ENCODE results near the gene DLD. TPM values are rescaled to one million over a fixed set of nuclear protein-coding genes. Genes with fewer than 3 reads are reported as not detected.
A peak's percentile ranks its signal among the peaks of the same experiment; 100 is the strongest.
"Not testable (repeated sequence)": the region's sequence is repeated elsewhere in the genome, so short reads cannot be mapped to it uniquely, and the experiment has no call there.

DLD gene, protein sequence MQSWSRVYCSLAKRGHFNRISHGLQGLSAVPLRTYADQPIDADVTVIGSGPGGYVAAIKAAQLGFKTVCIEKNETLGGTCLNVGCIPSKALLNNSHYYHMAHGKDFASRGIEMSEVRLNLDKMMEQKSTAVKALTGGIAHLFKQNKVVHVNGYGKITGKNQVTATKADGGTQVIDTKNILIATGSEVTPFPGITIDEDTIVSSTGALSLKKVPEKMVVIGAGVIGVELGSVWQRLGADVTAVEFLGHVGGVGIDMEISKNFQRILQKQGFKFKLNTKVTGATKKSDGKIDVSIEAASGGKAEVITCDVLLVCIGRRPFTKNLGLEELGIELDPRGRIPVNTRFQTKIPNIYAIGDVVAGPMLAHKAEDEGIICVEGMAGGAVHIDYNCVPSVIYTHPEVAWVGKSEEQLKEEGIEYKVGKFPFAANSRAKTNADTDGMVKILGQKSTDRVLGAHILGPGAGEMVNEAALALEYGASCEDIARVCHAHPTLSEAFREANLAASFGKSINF
- 103 TPM for polyA plus RNA-seq (2013)

DNA sequence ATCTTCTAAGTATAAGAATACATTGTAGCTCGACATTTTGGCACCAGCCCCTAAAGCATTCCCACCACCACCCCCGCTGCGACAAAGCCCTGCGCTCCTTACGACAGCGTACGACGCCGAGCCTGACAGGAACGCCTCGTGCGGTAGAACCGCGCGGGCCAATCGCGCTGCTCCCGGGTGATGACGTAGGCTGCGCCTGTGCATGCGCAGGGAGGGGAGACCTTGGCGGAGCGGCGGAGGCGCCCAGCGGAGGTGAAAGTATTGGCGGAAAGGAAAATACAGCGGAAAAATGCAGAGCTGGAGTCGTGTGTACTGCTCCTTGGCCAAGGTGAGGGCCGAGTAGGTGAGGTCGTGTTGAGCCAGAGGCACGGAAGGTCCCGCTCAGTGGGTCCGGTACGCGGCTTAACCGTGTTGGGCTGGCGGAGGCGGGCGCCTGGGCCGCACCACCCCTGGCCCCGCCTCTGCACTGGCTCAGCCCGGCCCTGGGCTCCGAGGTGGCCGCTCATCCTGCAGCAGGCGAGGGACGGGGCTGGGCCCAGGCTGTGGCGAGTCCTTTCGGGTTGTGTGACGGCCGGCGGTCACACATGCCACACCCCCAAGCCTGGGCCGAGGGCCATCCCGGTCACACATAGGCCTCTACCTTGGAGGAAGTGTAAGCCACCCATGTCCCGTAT lies at the start of gene DLD:
Gene DLD (plus strand): TSS at position 222 of the 674 bp plus-strand sequence. CDS start 68 bp downstream, at position 290.
- Histone ChIP-seq H3K27ac (ENCODE audit: insufficient read depth in 1 of 2, low read depth in 1 of 2, low read length in 2 of 2, poor library complexity in 1 of 2, severe bottlenecking in 2 of 2) (peak within 1 kb of the TSS; percentile 96 to 98), H3K4me1 (ENCODE audit: control extremely low read depth in 1 of 4, control insufficient read depth in 4 of 4, insufficient read depth in 4 of 4, low read length in 3 of 4) (peaks cover 13 to 32% (median 19%) of the 10 kb centered on the region in 4 experiments), H3K9me3 (ENCODE audit: control extremely low read depth in 1 of 5, control insufficient read depth in 4 of 5, insufficient read depth in 2 of 5, low read depth in 1 of 5, low read length in 4 of 5) (no peaks in the 10 kb centered on the region), H3K4me3 (ENCODE audit: control insufficient read depth in 1 of 7, extremely low read depth in 1 of 7, insufficient read depth in 4 of 7, low read depth in 2 of 7, low read length in 6 of 7) (peak within 1 kb of the TSS; percentile 37 to 96 (median 85)), H3K36me3 (ENCODE audit: control insufficient read depth in 4 of 4, insufficient read depth in 4 of 4, low read length in 3 of 4) (peaks cover 13 to 27% (median 20%) of the 10 kb centered on the region in 4 experiments), H3K27me3 (replicated peaks in 2 of 5; ENCODE audit: control insufficient read depth in 4 of 5, insufficient read depth in 5 of 5, low read length in 4 of 5) (no peaks in the 10 kb centered on the region)
- peak; percentile 93 to 97 (median 97) for DNase-seq
- ChIA-PET CTCF (interaction anchor here (1.2 to 5.1 kb wide), 3 partner anchors 9 to 19 kb away, joined by 3 to 54 read pairs (median 5); no protein-coding TSS in a partner anchor), POLR2A (interaction anchor here (0.7 to 1.3 kb wide), 4 partner anchors 9 to 148 kb away, joined by 3 to 5 read pairs (median 3); partner anchors contain the start of gene CBLL1)
- 0% methylated on average over 54 of the region's 55 CpGs for WGBS (ENCODE audit: insufficient coverage)

DNA sequence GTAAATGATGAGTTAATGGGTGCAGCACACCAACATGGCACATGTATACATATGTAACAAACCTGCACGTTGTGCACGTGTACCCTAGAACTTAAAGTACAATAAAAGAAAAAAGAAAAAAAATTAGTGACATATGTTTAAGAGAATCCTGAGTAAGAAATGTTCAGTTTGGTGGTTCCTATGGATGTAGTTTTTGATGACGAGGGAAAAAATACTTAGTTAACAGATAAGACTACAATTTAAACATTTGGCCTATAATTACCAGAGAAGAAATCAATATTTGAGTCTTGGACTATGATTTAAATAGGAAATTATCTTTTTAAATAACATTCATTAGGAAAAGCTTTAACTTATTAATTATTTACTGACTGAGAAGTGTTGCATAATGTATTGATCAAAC lies 48.8 kb upstream of the DLD start:
- H3K27me3 ChIP-seq (replicated peaks in 2 of 5; ENCODE audit: control insufficient read depth in 4 of 5, insufficient read depth in 5 of 5, low read length in 4 of 5): no peaks in the 10 kb centered on the region
- H3K4me3 ChIP-seq (ENCODE audit: control insufficient read depth in 1 of 7, extremely low read depth in 1 of 7, insufficient read depth in 4 of 7, low read depth in 2 of 7, low read length in 6 of 7): no peak overlapping the region
- H3K27ac ChIP-seq (ENCODE audit: insufficient read depth in 1 of 2, low read depth in 1 of 2, low read length in 2 of 2, poor library complexity in 1 of 2, severe bottlenecking in 2 of 2): no peak overlapping the region
- no peaks in the 10 kb centered on the region for H3K36me3 ChIP-seq (ENCODE audit: control insufficient read depth in 4 of 4, insufficient read depth in 4 of 4, low read length in 3 of 4)
- peaks cover 3 to 18% (median 12%) of the 10 kb centered on the region in 4 experiments for H3K4me1 ChIP-seq (ENCODE audit: control extremely low read depth in 1 of 4, control insufficient read depth in 4 of 4, insufficient read depth in 4 of 4, low read length in 3 of 4)
- ChIA-PET CTCF (no interaction called here), POLR2A (no interaction called here)
- whole genome bisulfite sequencing (ENCODE audit: insufficient coverage): no CpG with 5 or more reads among the region's 3 CpGs
- no peaks in the 10 kb centered on the region for H3K9me3 ChIP-seq (ENCODE audit: control extremely low read depth in 1 of 5, control insufficient read depth in 4 of 5, insufficient read depth in 2 of 5, low read depth in 1 of 5, low read length in 4 of 5)
- no peak for DNase-seq

DNA sequence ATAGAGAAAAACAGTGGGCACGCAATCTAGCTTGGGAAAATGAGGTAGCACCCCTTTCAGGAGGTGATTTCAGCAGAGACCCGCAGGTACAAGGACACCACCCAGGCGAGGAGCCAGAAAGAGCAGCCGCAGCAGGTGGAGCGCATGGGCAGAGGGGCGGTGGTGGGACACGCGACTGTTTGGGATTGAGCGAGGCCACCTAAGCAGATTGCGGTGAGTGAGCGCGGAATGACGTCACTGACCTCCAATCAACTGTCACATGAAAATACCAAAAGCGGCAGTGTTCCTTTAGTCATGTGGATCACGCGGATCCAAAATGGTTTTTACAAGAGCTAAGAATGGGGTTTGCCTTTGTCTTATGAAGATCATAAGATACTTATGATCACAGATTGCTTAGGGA lies 47.8 kb upstream of the DLD start:
- H3K36me3 ChIP-seq (ENCODE audit: control insufficient read depth in 4 of 4, insufficient read depth in 4 of 4, low read length in 3 of 4): no peaks in the 10 kb centered on the region
- CTCF ChIA-PET: no interaction called here

DNA sequence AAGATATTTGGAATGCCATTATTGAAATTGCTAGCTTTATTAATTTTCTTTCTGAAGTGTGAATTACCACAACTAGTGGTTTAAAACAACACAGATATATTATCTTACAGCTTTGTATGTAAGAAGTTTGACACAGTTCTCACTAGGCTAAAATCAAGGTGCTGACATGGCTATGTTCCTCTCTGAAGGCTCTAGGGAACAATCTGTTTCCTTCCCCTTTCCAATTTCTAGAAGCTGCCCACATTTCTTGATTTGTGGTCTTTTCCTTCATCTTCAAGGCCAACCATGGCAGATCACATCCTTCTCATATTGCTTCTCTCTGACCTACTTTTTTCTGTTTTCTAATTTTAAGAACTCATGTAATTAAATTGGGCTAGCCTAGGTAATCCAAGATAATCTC lies 44.7 kb upstream of the DLD start:
- Histone ChIP-seq H3K36me3 (ENCODE audit: control insufficient read depth in 4 of 4, insufficient read depth in 4 of 4, low read length in 3 of 4) (no peaks in the 10 kb centered on the region), H3K4me3 (ENCODE audit: control insufficient read depth in 1 of 7, extremely low read depth in 1 of 7, insufficient read depth in 4 of 7, low read depth in 2 of 7, low read length in 6 of 7) (no peak overlapping the region), H3K27me3 (replicated peaks in 2 of 5; ENCODE audit: control insufficient read depth in 4 of 5, insufficient read depth in 5 of 5, low read length in 4 of 5) (no peaks in the 10 kb centered on the region), H3K27ac (ENCODE audit: insufficient read depth in 1 of 2, low read depth in 1 of 2, low read length in 2 of 2, poor library complexity in 1 of 2, severe bottlenecking in 2 of 2) (no peak overlapping the region), H3K4me1 (ENCODE audit: control extremely low read depth in 1 of 4, control insufficient read depth in 4 of 4, insufficient read depth in 4 of 4, low read length in 3 of 4) (peaks cover 3 to 18% (median 14%) of the 10 kb centered on the region in 4 experiments), H3K9me3 (ENCODE audit: control extremely low read depth in 1 of 5, control insufficient read depth in 4 of 5, insufficient read depth in 2 of 5, low read depth in 1 of 5, low read length in 4 of 5) (no peaks in the 10 kb centered on the region)
- ChIA-PET CTCF (interaction anchor here (0.8 kb wide), 1 partner anchor 28 kb away, joined by 3 read pairs; no protein-coding TSS in a partner anchor), POLR2A (no interaction called here)
- DNase-seq: peak; percentile 48 to 92 (median 89)

More for the DNA sequence above, 47.8 kb upstream of the DLD start:
- H3K4me3 ChIP-seq (ENCODE audit: control insufficient read depth in 1 of 7, extremely low read depth in 1 of 7, insufficient read depth in 4 of 7, low read depth in 2 of 7, low read length in 6 of 7): no peak overlapping the region
- no peaks in the 10 kb centered on the region for H3K9me3 ChIP-seq (ENCODE audit: control extremely low read depth in 1 of 5, control insufficient read depth in 4 of 5, insufficient read depth in 2 of 5, low read depth in 1 of 5, low read length in 4 of 5)
- POLR2A ChIA-PET: no interaction called here
- DNase-seq: no peak
- no peaks in the 10 kb centered on the region for H3K27me3 ChIP-seq (replicated peaks in 2 of 5; ENCODE audit: control insufficient read depth in 4 of 5, insufficient read depth in 5 of 5, low read length in 4 of 5)
- peaks cover 3 to 18% (median 12%) of the 10 kb centered on the region in 4 experiments for H3K4me1 ChIP-seq (ENCODE audit: control extremely low read depth in 1 of 4, control insufficient read depth in 4 of 4, insufficient read depth in 4 of 4, low read length in 3 of 4)
- H3K27ac ChIP-seq (ENCODE audit: insufficient read depth in 1 of 2, low read depth in 1 of 2, low read length in 2 of 2, poor library complexity in 1 of 2, severe bottlenecking in 2 of 2): no peak overlapping the region
- 97% methylated on average over 11 of the region's 16 CpGs for WGBS (ENCODE audit: insufficient coverage)

DNA sequence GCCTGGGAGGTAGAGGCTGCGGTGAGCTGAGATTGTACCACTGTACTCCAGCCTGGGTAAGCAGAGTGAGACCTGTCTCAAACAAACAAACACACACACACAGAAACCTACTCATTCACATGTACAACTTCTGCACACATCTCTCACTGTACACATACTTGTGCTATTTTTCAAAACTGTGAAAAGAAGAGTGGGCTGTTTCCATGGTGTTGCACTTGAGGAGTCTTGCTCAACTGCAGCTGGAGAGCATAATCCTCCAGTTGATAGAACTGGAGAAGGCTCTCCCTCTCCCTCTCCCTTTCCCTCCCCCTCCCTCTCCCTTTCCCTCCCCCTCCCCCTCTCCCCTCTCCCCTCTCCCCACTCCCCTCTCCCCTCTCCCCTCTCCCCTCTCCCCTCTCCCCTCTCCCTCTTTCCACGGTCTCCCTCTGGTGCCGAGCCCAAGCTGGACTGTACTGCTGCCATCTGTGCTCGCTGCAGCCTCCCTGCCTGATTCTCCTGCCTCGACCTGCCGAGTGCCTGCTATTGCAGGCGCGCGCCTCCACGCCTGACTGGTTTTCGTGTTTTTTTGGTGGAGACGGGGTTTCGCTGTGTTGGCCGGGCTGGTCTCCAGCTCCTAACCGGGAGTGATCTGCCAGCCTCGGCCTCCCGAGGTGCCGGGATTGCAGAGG lies 43.7 kb upstream of the DLD start:
- 90% methylated on average over 8 of the region's 18 CpGs for WGBS (ENCODE audit: insufficient coverage)
- Histone ChIP-seq H3K4me1 (ENCODE audit: control extremely low read depth in 1 of 4, control insufficient read depth in 4 of 4, insufficient read depth in 4 of 4, low read length in 3 of 4) (peaks cover 3 to 18% (median 14%) of the 10 kb centered on the region in 4 experiments), H3K9me3 (ENCODE audit: control extremely low read depth in 1 of 5, control insufficient read depth in 4 of 5, insufficient read depth in 2 of 5, low read depth in 1 of 5, low read length in 4 of 5) (no peaks in the 10 kb centered on the region), H3K27ac (ENCODE audit: insufficient read depth in 1 of 2, low read depth in 1 of 2, low read length in 2 of 2, poor library complexity in 1 of 2, severe bottlenecking in 2 of 2) (no peak overlapping the region), H3K36me3 (ENCODE audit: control insufficient read depth in 4 of 4, insufficient read depth in 4 of 4, low read length in 3 of 4) (no peaks in the 10 kb centered on the region), H3K27me3 (replicated peaks in 2 of 5; ENCODE audit: control insufficient read depth in 4 of 5, insufficient read depth in 5 of 5, low read length in 4 of 5) (no peaks in the 10 kb centered on the region), H3K4me3 (ENCODE audit: control insufficient read depth in 1 of 7, extremely low read depth in 1 of 7, insufficient read depth in 4 of 7, low read depth in 2 of 7, low read length in 6 of 7) (no peak overlapping the region)
- DNase-seq: no peak
- ChIA-PET CTCF (no interaction called here), POLR2A (no interaction called here)

DNA sequence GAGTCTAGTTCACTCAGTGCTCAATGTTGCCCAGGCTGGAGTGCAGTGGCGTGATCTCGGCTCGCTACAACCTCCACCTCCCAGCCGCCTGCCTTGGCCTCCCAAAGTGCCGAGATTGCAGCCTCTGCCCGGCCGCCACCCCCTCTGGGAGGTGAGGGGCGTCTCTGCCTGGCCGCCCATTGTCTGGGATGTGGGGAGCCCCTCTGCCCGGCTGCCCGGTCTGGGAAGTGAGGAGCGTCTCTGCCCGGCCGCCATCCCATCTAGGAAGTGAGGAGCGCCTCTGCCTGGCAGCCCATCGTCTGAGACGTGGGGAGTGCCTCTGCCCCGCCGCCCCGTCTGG lies 43.2 kb upstream of the DLD start:
- DNase-seq; POLR2A ChIA-PET; H3K27me3 ChIP-seq (replicated peaks in 2 of 5; ENCODE audit: control insufficient read depth in 4 of 5, insufficient read depth in 5 of 5, low read length in 4 of 5); CTCF ChIA-PET; H3K4me3 ChIP-seq (ENCODE audit: control insufficient read depth in 1 of 7, extremely low read depth in 1 of 7, insufficient read depth in 4 of 7, low read depth in 2 of 7, low read length in 6 of 7); H3K36me3 ChIP-seq (ENCODE audit: control insufficient read depth in 4 of 4, insufficient read depth in 4 of 4, low read length in 3 of 4); H3K27ac ChIP-seq (ENCODE audit: insufficient read depth in 1 of 2, low read depth in 1 of 2, low read length in 2 of 2, poor library complexity in 1 of 2, severe bottlenecking in 2 of 2); H3K9me3 ChIP-seq (ENCODE audit: control extremely low read depth in 1 of 5, control insufficient read depth in 4 of 5, insufficient read depth in 2 of 5, low read depth in 1 of 5, low read length in 4 of 5): not testable (repeated sequence)
- WGBS (ENCODE audit: insufficient coverage): over 99% methylated on average over 15 of the region's 20 CpGs
- H3K4me1 ChIP-seq (ENCODE audit: control extremely low read depth in 1 of 4, control insufficient read depth in 4 of 4, insufficient read depth in 4 of 4, low read length in 3 of 4): peaks cover 3 to 18% (median 14%) of the 10 kb centered on the region in 4 experiments
